ENCODE data around the gene MBTPS2. TPM values are rescaled to one million over a fixed set of nuclear protein-coding genes. Genes with fewer than 3 reads are reported as not detected.
A peak's percentile ranks its signal among the peaks of the same experiment; 100 is the strongest.

MBTPS2 gene
- total RNA-seq, 3 donors from 2014 or later = 8.2 to 12.0 (median 9.5) TPM

DNA sequence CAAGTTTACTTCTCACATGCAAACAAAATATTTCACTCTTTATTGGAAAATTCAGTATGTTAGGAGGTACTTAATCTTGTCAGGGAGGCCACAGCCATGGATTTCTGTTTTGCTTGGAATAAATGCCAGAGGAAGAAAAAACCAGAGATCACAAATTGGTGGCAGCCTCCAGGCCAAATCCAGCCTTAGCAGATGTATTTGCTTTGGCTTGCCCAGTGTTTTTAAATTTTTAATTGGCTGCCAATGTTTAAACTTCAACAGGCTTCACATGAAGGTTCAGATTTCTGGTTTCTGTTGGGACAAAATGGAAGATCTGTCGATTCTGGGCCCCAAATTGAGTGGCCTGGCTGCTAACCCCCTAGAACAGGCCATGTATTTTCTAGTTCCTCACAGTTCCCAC, 35.6 kb downstream of the MBTPS2 start:
- intact Hi-C loops (cut with DNase I, micrococcal nuclease) = no loop called here
- Histone ChIP-seq H3K4me3 (no peak overlapping the region), H3K4me1 (ENCODE audit: low read depth) (no peaks in the 10 kb centered on the region), H3K9me3 (no peaks in the 10 kb centered on the region), H3K36me3 (ENCODE audit: low read depth) (no peaks in the 10 kb centered on the region)
- ATAC-seq (no peak), DNase-seq (no peak)
- TF ChIP-seq, protein P1, sequence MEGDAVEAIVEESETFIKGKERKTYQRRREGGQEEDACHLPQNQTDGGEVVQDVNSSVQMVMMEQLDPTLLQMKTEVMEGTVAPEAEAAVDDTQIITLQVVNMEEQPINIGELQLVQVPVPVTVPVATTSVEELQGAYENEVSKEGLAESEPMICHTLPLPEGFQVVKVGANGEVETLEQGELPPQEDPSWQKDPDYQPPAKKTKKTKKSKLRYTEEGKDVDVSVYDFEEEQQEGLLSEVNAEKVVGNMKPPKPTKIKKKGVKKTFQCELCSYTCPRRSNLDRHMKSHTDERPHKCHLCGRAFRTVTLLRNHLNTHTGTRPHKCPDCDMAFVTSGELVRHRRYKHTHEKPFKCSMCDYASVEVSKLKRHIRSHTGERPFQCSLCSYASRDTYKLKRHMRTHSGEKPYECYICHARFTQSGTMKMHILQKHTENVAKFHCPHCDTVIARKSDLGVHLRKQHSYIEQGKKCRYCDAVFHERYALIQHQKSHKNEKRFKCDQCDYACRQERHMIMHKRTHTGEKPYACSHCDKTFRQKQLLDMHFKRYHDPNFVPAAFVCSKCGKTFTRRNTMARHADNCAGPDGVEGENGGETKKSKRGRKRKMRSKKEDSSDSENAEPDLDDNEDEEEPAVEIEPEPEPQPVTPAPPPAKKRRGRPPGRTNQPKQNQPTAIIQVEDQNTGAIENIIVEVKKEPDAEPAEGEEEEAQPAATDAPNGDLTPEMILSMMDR (IDR thresholded peaks at IDR 0.05) = no peak

DNA sequence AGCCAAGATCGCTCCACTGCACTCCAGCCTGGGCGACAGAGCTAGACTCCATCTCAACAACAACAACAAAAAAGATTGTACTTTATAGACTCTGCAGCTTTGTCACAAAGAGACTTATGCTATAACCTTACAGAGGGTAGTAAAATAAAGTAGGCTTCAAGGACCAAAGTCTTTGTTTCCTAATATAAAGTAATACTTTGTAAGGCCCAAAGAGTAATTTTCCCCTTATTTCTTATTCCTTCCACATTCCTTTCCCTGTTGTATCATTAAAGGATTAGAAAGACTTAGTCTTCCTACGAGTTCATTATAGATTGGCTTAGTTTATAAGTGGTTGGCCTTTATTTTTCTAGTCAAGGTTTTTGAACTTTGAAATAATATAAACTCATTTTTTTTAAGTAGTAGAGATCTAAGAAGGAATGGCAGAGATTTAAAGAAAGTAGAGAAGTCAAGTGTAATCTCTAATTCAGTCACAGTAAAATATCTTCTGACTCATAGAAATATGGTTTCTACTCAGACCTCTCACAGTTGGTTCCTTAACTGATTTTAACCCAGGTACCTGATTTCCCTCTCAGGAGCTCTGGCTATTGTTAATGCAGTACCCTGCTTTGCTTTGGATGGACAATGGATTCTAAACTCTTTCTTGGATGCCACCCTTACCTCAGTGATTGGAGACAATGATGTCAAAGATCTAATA, 42.6 kb downstream of the MBTPS2 start:
- Histone ChIP-seq H3K9me3 (no peaks in the 10 kb centered on the region), H3K4me3 (no peak overlapping the region), H3K36me3 (ENCODE audit: low read depth) (no peaks in the 10 kb centered on the region), H3K4me1 (ENCODE audit: low read depth) (no peaks in the 10 kb centered on the region)
- DNase-seq (no peak), ATAC-seq (no peak)
- TF ChIP-seq, protein P1 (IDR thresholded peaks at IDR 0.05) = no peak
- intact Hi-C loops (cut with DNase I, micrococcal nuclease) = no loop called here

DNA sequence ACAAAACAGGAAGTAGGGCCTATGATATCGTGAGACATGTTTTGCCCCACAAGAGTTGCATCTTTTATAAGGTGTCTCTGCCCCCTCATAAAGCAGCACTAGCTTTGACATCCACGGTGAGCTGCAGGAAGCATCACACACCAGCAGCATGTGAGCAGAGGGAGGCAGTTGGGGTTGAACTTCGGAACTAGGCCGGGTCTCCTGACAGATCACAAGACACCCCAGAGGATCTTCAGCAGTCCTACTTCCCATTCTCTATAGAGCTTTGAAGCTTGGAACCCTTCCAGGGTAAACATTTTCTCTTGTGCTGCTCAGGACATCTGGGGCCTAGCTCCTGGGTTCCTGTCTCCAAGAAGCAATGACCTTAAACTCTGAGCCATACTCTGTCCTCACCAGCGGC, 43.8 kb downstream of the MBTPS2 start:
- intact Hi-C loops (cut with DNase I, micrococcal nuclease) = no loop called here
- H3K4me3 ChIP-seq = no peak overlapping the region
- no peaks in the 10 kb centered on the region for H3K4me1 ChIP-seq (ENCODE audit: low read depth)
- no peaks in the 10 kb centered on the region for H3K36me3 ChIP-seq (ENCODE audit: low read depth)
- TF ChIP-seq, protein P1 (IDR thresholded peaks at IDR 0.05) = no peak
- no peaks in the 10 kb centered on the region for H3K9me3 ChIP-seq
- ATAC-seq (peak; percentile 33), DNase-seq (peak in 1 of 3 donors; percentile 23)

GRCh38 chrX:21885568-21885967, 46.2 kb downstream of the MBTPS2 start:
- Histone ChIP-seq H3K9me3 (no peaks in the 10 kb centered on the region), H3K4me3 (no peak overlapping the region), H3K36me3 (ENCODE audit: low read depth) (no peaks in the 10 kb centered on the region), H3K4me1 (ENCODE audit: low read depth) (no peaks in the 10 kb centered on the region)
- TF ChIP-seq, protein P1 (IDR thresholded peaks at IDR 0.05) = no peak
- intact Hi-C loops (cut with DNase I, micrococcal nuclease) = no loop called here
- DNase-seq (no peak), ATAC-seq (no peak)

DNA sequence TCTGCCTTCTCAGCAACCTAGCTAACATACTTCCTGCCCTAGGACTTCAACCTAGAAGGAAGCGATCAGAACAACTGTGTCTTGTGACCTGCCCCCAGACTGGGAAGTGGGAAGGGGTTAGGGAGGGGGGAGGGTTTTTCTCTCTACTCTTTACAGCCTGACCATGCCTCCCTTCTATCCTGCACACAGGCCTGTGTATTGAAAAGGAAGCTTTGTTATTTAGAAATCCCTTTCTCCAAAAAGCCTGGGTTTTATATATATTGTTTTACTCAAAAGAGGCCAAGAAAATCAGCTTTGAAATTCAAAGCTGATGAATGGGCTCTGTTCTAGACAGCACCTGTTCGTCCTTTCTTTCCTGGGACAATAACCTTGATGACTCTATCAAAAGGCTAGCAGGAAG, 65.9 kb downstream of the MBTPS2 start:
- Histone ChIP-seq H3K4me3 (no peak overlapping the region), H3K36me3 (ENCODE audit: low read depth) (no peaks in the 10 kb centered on the region), H3K9me3 (no peaks in the 10 kb centered on the region), H3K4me1 (ENCODE audit: low read depth) (no peaks in the 10 kb centered on the region)
- intact Hi-C loops (cut with DNase I, micrococcal nuclease) = no loop called here
- DNase-seq = peak in 1 of 3 donors; percentile 2
- peak; percentile 33 for ATAC-seq
- TF ChIP-seq, protein P1 (IDR thresholded peaks at IDR 0.05) = no peak
